GM12874 (cell line): Measurements from ENCODE around the gene CRY1.

Source experiments
- CTCF ChIP-seq: IDR thresholded peaks from 2 replicates; pipeline ENCODE4 v1.5.1; 2011; ENCODE audit warnings: low read depth, mild to moderate bottlenecking, control low read depth, low read length, moderate library complexity; ENCODE audit not compliant: insufficient read depth

Gene CRY1

GRCh38 chr12:107093417-107094182, at the start of gene CRY1:
TSS of gene CRY1 (minus strand) at chr12:107093549. CDS start at chr12:107092961, 588 bp downstream.
- TF ChIP-seq CTCF = no peak

GRCh38 chr12:107139787-107140186, 46.4 kb upstream of the CRY1 start:
- no peak for TF ChIP-seq CTCF

- no peak for TF ChIP-seq CTCF
These were observed 45.6 kb upstream of the CRY1 start for GRCh38 chr12:107138990-107139389.

GRCh38 chr12:107135177-107135576, 41.8 kb upstream of the CRY1 start:
- TF ChIP-seq CTCF = no peak

GRCh38 chr12:107134558-107134957, 41.2 kb upstream of the CRY1 start:
- peak; percentile 44; the same call in 1 of the 2 replicates for TF ChIP-seq CTCF

- no peak for TF ChIP-seq CTCF
These were observed 40.1 kb upstream of the CRY1 start for GRCh38 chr12:107133462-107133861.

- peak; percentile 66 for TF ChIP-seq CTCF
These were observed 38.7 kb upstream of the CRY1 start for GRCh38 chr12:107131832-107132616.
